Uterus (tissue), 2 donors: ENCODE results near the gene SLC10A6.

Source experiments
- POLR2A ChIP-seq, 2 donors: fragments of 450-650 bp; IDR thresholded peaks; one replicate each; pipeline ENCODE4 v1.6.1; 2016; ENCODE audit warnings: antibody characterized with exemption in 2 of 2, mild to moderate bottlenecking in 1 of 2, moderate library complexity in 1 of 2
- TF ChIP-seq, protein P1 (sequence below), 4 experiments: fragments of 200-600 bp in 2 of 4; fragments of 450-650 bp in 2 of 4; sonication (generic) in 2 of 4; IDR thresholded peaks; one replicate each; pipeline ENCODE4 v1.5.1; 2016 to 2019; ENCODE audit warnings: antibody characterized with exemption in 4 of 4, mild to moderate bottlenecking in 2 of 4, moderate library complexity in 1 of 4

DNA sequence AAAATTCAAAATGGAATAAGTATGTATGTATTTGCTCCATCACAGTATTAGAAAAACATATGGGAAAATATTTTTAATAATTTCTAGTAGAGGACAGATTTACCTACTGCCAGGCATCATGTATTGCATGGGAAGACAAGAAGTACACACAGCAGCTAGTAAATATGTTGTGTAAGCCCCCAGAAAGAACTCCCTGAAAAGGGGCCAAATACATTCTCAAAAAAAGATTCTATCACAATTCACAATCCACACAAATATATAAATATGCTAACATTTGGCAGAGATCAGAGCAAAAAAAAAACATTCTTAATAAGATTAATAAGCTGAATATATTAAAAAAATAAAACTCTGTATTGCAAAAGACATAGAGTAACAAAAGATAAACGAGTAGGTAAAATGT, 28.0 kb downstream of the SLC10A6 start:
- TF ChIP-seq POLR2A (IDR thresholded peaks at IDR 0.05) = no peak
- TF ChIP-seq, protein P1, sequence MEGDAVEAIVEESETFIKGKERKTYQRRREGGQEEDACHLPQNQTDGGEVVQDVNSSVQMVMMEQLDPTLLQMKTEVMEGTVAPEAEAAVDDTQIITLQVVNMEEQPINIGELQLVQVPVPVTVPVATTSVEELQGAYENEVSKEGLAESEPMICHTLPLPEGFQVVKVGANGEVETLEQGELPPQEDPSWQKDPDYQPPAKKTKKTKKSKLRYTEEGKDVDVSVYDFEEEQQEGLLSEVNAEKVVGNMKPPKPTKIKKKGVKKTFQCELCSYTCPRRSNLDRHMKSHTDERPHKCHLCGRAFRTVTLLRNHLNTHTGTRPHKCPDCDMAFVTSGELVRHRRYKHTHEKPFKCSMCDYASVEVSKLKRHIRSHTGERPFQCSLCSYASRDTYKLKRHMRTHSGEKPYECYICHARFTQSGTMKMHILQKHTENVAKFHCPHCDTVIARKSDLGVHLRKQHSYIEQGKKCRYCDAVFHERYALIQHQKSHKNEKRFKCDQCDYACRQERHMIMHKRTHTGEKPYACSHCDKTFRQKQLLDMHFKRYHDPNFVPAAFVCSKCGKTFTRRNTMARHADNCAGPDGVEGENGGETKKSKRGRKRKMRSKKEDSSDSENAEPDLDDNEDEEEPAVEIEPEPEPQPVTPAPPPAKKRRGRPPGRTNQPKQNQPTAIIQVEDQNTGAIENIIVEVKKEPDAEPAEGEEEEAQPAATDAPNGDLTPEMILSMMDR (IDR thresholded peaks at IDR 0.05) = no peak
